Aorta (tissue), 5 donors: ENCODE data around the gene CLEC16A. TPM values are rescaled to one million over a fixed set of nuclear protein-coding genes. Genes with fewer than 3 reads are reported as not detected.
A peak's percentile ranks its signal among the peaks of the same experiment; 100 is the strongest.

Experiments
- ATAC-seq: fragments of 200-7000 bp; cut with Tn5 transposase; one replicate; pipeline ENCODE4 v1.9.1; 2022; ENCODE audit warnings: moderate library complexity; ENCODE audit not compliant: low FRiP score
- DNase-seq, 2 donors: peaks; one replicate each; pipeline ENCODE4 v3.0.0-alpha.2; 2020
- H3K27ac ChIP-seq, 2 donors: one replicate each; pipeline ENCODE4 v1.5.1; 2013; ENCODE audit warnings: low read length in 2 of 2, mild to moderate bottlenecking in 2 of 2, moderate library complexity in 2 of 2, control low read depth in 1 of 2, inconsistent platforms in 1 of 2, low read depth in 1 of 2
- H3K27me3 ChIP-seq, 2 donors: one replicate each; pipeline ENCODE4 v1.6.1; 2013; ENCODE audit warnings: control low read depth in 1 of 2, low read length in 1 of 2, mild to moderate bottlenecking in 1 of 2, moderate library complexity in 1 of 2; ENCODE audit not compliant: insufficient read depth in 2 of 2, control insufficient read depth in 1 of 2
- H3K36me3 ChIP-seq, 2 donors: one replicate each; pipeline ENCODE4 v1.6.1; 2013; ENCODE audit warnings: control low read depth in 1 of 2, low read length in 1 of 2, mild to moderate bottlenecking in 1 of 2; ENCODE audit not compliant: insufficient read depth in 2 of 2, control insufficient read depth in 1 of 2
- H3K4me1 ChIP-seq, 2 donors: one replicate each; pipeline ENCODE4 v1.6.1; 2013; ENCODE audit warnings: low read length in 2 of 2, control low read depth in 1 of 2, mild to moderate bottlenecking in 1 of 2, moderate library complexity in 1 of 2; ENCODE audit not compliant: insufficient read depth in 2 of 2, control insufficient read depth in 1 of 2
- H3K4me3 ChIP-seq, 2 donors: one replicate each; pipeline ENCODE4 v1.5.1; 2013; ENCODE audit warnings: low read length in 2 of 2, control low read depth in 1 of 2, mild to moderate bottlenecking in 1 of 2
- H3K9me3 ChIP-seq: one replicate; pipeline ENCODE4 v1.6.1; 2013; ENCODE audit warnings: mild to moderate bottlenecking, low read length; ENCODE audit not compliant: control insufficient read depth
- WGBS, 2 donors: extraction: QIAGEN DNeasy Blood & Tissue Kit; methylation state at CpG; one replicate each; pipeline ENCODE4 v1.1.7; 2013; 5-methylcytosine and 5-hydroxymethylcytosine counted together
- intact Hi-C, 2 donors: fragments of 100-400 bp; cut with DNase I; formaldehyde crosslinking; loops; one replicate each; pipeline versions ENCODE4 v1.14.2 to v1.15.0; 2022
- polyA plus RNA-seq, 2 donors: library from polyadenylated mRNA; stranded (reverse); fragments of 200-250 nt; gene quantifications; one replicate each; pipeline ENCODE4 v1.2.3, GENCODE V29; 2013
- total RNA-seq, 2 donors: library from RNA; stranded (reverse); fragmentation: NEBNext Ultra II Directional; extraction: Animal tissue kit (Norgen Biotek cat#: 25700); gene quantifications; one replicate each; pipeline ENCODE4 v1.2.1, GENCODE V29; 2021
- donor health status: healthy with polysubstance abuse.
- donor health status: Bipolar disorder and iron deficiency.
- donor health status: DM: no; HTN: no; CAD: no.
- donor health status: DM: no; HTN: no; CAD: no.
- donor health status: DM: yes; HTN: yes; CAD: no.

The CLEC16A gene
- total and polyA plus RNA-seq, 4 donors = 5.9 to 28.8 (median 19.0) TPM

GRCh38 chr16:11151885-11152629 lies 207.7 kb downstream of the CLEC16A start:
- Histone ChIP-seq H3K27ac (no peak overlapping the region), H3K36me3 (peaks cover 0 to 2% of the 10 kb centered on the region in 2 donors), H3K27me3 (no peaks in the 10 kb centered on the region), H3K4me3 (no peak overlapping the region), H3K4me1 (no peaks in the 10 kb centered on the region), H3K9me3 (no peaks in the 10 kb centered on the region)
- intact Hi-C loops = no loop called here
- 90 to 91% methylated on average over 12 of the region's 12 CpGs for WGBS, 2 donors
- no peak for ATAC-seq
- peak in 1 of 2 donors; percentile 47 for DNase-seq

DNA sequence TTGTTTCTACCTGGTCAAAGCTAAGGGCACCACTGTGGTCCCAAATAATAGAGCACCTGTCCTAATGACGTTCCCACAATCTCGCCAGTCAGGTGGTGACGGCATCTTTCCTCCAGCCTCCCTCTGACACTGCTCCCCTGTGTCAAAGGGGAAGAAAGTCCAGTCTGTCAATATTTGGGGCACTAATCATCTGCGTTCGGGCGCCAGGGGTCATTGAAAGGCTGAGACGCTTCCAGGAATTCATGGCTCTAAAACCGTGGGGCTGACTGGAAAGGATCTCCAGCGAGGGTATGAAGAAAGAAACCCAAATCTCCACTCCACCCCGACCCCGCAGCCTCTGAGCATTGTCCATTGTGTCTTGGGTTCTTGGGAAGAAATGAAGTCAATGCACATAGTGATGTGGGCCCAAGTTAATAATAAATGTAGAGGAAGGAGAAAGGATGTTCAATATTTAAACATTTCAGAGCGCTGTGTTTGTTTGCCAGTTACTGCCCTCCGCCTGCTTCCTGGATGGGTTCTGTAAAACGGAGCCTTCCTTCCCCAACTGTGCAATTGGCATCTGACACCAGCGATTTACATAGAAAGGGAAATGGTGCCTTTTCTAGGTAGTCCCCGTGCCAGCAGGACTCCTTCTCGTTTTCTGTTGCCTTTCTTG lies 208.4 kb downstream of the CLEC16A start:
- Histone ChIP-seq H3K4me3 (no peak overlapping the region), H3K27ac (no peak overlapping the region), H3K36me3 (peaks cover 0 to 2% of the 10 kb centered on the region in 2 donors), H3K4me1 (no peaks in the 10 kb centered on the region), H3K9me3 (no peaks in the 10 kb centered on the region), H3K27me3 (no peaks in the 10 kb centered on the region)
- 86 to 88% methylated on average over 17 of the region's 17 CpGs for WGBS, 2 donors
- intact Hi-C loops = no loop called here
- no peak for DNase-seq
- ATAC-seq = no peak

GRCh38 chr16:11155284-11155806 lies 211.0 kb downstream of the CLEC16A start:
- peak; percentile 34 for ATAC-seq
- 86 to 89% methylated on average over 13 of the region's 13 CpGs for WGBS, 2 donors

DNA sequence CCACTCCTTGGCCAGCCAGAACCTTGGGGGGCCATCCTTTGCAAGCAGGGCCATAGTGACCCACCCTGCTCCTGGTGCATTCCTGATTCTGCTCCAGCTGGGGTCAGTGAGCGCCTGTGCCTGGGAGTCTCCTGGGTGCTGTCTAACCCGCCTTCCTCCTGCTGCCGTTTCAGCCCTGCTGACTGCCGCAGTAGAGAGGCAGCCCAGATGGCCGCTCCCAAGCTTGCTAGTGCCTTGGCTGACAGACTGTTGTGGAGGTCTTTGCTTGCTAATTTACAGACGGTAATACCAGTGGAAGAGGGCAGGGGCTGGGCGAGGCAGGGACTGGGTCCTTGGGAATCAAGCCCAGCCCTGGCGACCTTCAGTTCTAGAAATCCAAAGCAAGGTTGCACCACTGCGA lies 212.0 kb downstream of the CLEC16A start:
- intact Hi-C loops = no loop called here
- no peak for ATAC-seq
- Histone ChIP-seq H3K9me3 (no peaks in the 10 kb centered on the region), H3K27ac (no peak overlapping the region), H3K4me1 (peaks cover under 1% of the 10 kb centered on the region in 2 donors), H3K36me3 (no peaks in the 10 kb centered on the region), H3K27me3 (no peaks in the 10 kb centered on the region), H3K4me3 (no peak overlapping the region)
- peak in 1 of 2 donors; percentile 68 for DNase-seq
- 89 to 92% methylated on average over 9 of the region's 9 CpGs for WGBS, 2 donors

More at GRCh38 chr16:11155284-11155806, 211.0 kb downstream of the CLEC16A start:
- no peaks in the 10 kb centered on the region for H3K27me3 ChIP-seq
- no peaks in the 10 kb centered on the region for H3K9me3 ChIP-seq
- intact Hi-C loops = no loop called here
- H3K4me1 ChIP-seq = no peaks in the 10 kb centered on the region
- DNase-seq = peak in 1 of 2 donors; percentile 38
- no peak overlapping the region for H3K27ac ChIP-seq
- H3K36me3 ChIP-seq = no peaks in the 10 kb centered on the region
- no peak overlapping the region for H3K4me3 ChIP-seq

DNA sequence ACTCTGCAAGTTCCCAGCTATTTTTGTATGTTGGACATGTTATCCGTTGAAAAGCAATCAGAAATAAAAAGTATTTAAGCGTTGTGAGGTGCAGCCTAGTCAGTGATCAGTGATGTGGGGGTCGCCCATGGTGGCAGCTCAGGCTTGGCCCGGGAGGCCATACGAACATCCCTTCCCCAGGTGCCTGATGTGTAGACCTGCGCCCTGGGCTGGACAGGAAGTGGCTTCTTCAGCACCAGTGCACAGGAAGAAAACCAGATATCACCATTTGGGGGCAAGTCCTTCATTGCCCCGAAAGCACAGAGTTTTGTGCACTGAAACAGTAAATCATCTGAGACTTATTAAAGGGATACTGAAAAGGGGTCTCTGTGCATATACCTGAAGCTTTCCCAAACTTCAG lies 212.8 kb downstream of the CLEC16A start:
- WGBS, 2 donors = 86% methylated on average over 7 of the region's 7 CpGs
- intact Hi-C loops = no loop called here
- Histone ChIP-seq H3K27ac (no peak overlapping the region), H3K36me3 (no peaks in the 10 kb centered on the region), H3K4me3 (no peak overlapping the region), H3K9me3 (no peaks in the 10 kb centered on the region), H3K4me1 (peaks cover 4% of the 10 kb centered on the region in 2 donors), H3K27me3 (no peaks in the 10 kb centered on the region)
- no peak for ATAC-seq
- DNase-seq = peak in 1 of 2 donors; percentile 48

GRCh38 chr16:11158018-11158417 lies 213.7 kb downstream of the CLEC16A start:
- DNase-seq (no peak), ATAC-seq (no peak)
- Histone ChIP-seq H3K36me3 (no peaks in the 10 kb centered on the region), H3K4me1 (peaks cover 7 to 8% of the 10 kb centered on the region in 2 donors), H3K27me3 (no peaks in the 10 kb centered on the region), H3K9me3 (no peaks in the 10 kb centered on the region), H3K27ac (no peak overlapping the region), H3K4me3 (no peak overlapping the region)
- 69 to 80% methylated on average over 12 of the region's 12 CpGs for WGBS, 2 donors
- intact Hi-C loops = no loop called here

- H3K27ac ChIP-seq = no peak overlapping the region
- ATAC-seq (no peak), DNase-seq (peak in 1 of 2 donors; percentile 30)
- H3K36me3 ChIP-seq = no peaks in the 10 kb centered on the region
- WGBS, 2 donors = 38 to 45% methylated on average over 4 of the region's 4 CpGs
- H3K4me1 ChIP-seq = peaks cover 8 to 11% of the 10 kb centered on the region in 2 donors
- no peaks in the 10 kb centered on the region for H3K27me3 ChIP-seq
- no peaks in the 10 kb centered on the region for H3K9me3 ChIP-seq
- intact Hi-C loops = no loop called here
- no peak overlapping the region for H3K4me3 ChIP-seq
Observed at GRCh38 chr16:11159282-11159681, 214.9 kb downstream of the CLEC16A start.

GRCh38 chr16:11160676-11161115 lies 216.3 kb downstream of the CLEC16A start:
- no peaks in the 10 kb centered on the region for H3K36me3 ChIP-seq
- no peak for ATAC-seq
- H3K4me3 ChIP-seq = no peak overlapping the region
- peak overlapping the region; percentile 29 to 83 for H3K27ac ChIP-seq
- no peaks in the 10 kb centered on the region for H3K27me3 ChIP-seq
- H3K4me1 ChIP-seq = peaks cover 8 to 11% of the 10 kb centered on the region in 2 donors
- 70 to 73% methylated on average over 4 of the region's 4 CpGs for WGBS, 2 donors
- DNase-seq = no peak
- H3K9me3 ChIP-seq = no peaks in the 10 kb centered on the region
- intact Hi-C loops = loop anchor here in 1 of 2 donors (5.0 kb wide), 1 partner anchor 33 kb away; no protein-coding TSS in a partner anchor
